T-helper 2 cell treated with Interferon-gamma antibody and Interleukin-4, amounts not matched to agents 5 μg/mL and 100 μg/mL, for 36 hours (primary cell): Measurements from ENCODE around the gene RICTOR.
"Not testable (repeated sequence)": the region's sequence is repeated elsewhere in the genome, so short reads cannot be mapped to it uniquely, and the experiment has no call there.

Experiments used
- DNase-seq: peaks from one replicate; pipeline ENCODE4 v3.0.0; 2021; ENCODE audit warnings: low spot score
- H3K27ac Mint-ChIP-seq: one replicate; pipeline ENCODE4 v1.8.0; 2021; ENCODE audit warnings: mild to moderate bottlenecking, mixed read lengths
- H3K27me3 Mint-ChIP-seq: one replicate; pipeline ENCODE4 v1.8.0; 2021; ENCODE audit warnings: low read depth, mixed read lengths
- H3K36me3 Mint-ChIP-seq: one replicate; pipeline ENCODE4 v1.8.0; 2021; ENCODE audit warnings: low read depth, mixed read lengths
- H3K4me1 Mint-ChIP-seq: one replicate; pipeline ENCODE4 v1.8.0; 2021; ENCODE audit warnings: low read depth, mixed read lengths
- H3K4me3 Mint-ChIP-seq: one replicate; pipeline ENCODE4 v1.8.0; 2022; ENCODE audit warnings: mild to moderate bottlenecking, moderate library complexity, mixed read lengths
- H3K9me3 Mint-ChIP-seq: one replicate; pipeline ENCODE4 v1.8.0; 2021; ENCODE audit warnings: mixed read lengths

Gene RICTOR

DNA sequence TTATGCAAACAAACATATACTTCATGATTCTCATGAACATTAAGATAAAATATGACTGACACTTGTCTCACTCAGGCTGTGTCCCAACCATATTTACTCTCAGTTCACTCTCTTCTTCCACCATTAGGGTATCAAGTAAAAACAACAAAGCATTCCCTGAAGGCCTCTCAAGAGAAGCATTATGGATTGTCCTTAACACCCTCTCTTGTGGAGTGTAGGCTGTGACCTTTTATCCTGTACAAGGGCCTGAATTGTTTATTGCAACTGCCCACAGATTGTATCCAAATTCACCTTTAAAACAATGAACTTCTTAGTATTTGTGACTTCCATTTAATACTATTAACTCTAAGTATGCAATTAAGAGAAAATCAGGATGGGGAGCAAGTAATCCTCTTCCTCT, 78.1 kb downstream of the RICTOR start:
- Mint-ChIP-seq H3K27me3 (no peaks in the 10 kb centered on the region), H3K4me3 (no peak overlapping the region), H3K4me1 (peaks cover 10% of the 10 kb centered on the region), H3K36me3 (peaks cover 43% of the 10 kb centered on the region), H3K27ac (no peak overlapping the region), H3K9me3 (no peaks in the 10 kb centered on the region)
- no peak for DNase-seq

DNA sequence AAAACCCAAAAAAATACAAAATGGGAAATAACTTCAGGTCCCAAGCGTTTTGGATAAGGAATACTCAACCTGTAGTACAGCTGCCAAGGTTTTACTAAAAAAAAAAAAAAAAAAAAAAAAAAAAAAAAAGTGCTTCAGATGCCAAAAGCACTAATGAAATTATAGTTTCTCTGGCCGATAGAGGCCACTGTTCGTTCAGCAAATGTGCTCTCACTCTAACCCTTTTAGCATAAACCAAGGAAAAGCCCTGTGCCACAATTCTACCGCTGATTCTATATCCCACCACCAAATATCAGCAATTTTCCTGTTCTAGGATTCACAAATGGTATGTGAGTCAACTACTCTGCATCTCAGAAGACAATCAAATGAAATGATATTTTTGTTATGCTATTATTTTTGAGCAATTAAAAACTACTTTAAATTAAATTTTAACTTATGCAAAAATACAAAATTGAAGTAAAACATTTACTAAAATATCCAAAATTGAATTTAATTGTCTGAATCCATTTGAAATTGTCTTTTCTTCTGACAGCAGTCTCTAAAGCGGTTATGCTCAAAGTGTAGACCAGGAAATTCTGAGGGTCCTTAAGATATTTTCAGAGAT, 79.8 kb downstream of the RICTOR start:
- Mint-ChIP-seq H3K36me3 (peaks cover 46% of the 10 kb centered on the region), H3K9me3 (peaks cover 8% of the 10 kb centered on the region), H3K27ac (no peak overlapping the region), H3K4me1 (peaks cover 10% of the 10 kb centered on the region), H3K4me3 (no peak overlapping the region), H3K27me3 (no peaks in the 10 kb centered on the region)
- DNase-seq: no peak

DNA sequence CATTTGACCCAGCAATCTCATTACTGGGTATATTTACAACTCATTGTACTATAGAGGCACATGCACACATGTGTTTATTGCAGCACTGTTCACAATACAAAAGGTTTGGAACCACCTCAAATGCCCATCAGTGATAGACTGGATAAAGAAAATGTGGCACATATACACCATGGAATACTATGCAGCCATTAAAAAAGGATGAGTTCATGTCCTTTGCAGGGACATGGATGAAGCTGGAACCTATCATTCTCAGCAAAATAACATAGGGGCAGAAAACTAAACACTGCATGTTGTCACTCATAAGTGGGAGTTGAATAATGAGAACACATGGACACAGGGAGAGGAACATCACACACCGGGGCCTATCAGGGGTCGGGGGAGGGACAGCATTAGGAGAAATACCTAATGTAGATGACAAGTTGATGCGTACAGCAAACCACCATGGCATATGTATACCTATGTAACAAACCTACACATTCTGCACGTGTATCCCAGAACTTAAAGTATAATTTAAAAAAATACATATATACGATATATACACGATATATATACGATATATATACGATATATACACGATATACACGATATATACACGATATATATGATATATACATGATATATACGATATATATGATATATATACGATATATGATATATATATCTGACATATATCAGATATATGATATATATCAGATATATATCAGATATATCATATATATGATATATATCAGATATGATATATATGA, 84.1 kb downstream of the RICTOR start:
- H3K4me3 Mint-ChIP-seq, H3K27ac Mint-ChIP-seq, H3K27me3 Mint-ChIP-seq, DNase-seq, H3K4me1 Mint-ChIP-seq: not testable (repeated sequence)
- H3K36me3 Mint-ChIP-seq: peaks cover 61% of the 10 kb centered on the region
- peaks cover 32% of the 10 kb centered on the region for H3K9me3 Mint-ChIP-seq

DNA sequence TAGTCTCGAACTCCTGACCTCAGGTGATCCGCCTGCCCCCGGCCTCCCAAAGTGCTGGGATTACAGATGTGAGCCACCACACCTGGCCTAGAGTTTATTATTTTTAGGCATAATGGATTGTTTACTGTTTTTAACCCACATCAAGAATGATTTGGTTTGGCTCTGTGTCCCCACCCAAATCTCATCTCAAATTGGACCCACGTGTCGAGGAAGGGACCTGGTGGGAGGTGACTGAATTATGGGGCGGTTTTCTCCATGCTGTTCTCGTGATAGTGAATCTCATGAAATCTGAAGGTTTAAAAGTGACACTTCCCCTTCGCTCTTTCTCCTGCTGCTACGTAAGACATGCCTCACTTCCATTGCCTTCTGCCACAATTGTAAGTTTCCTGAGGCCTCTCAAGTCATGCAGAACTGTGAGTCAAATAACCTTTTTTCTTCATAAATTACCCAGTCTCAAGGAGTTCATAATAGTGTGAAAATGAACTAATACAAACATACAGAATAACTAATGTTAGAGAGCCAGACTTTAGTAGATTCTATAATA, 88.2 kb downstream of the RICTOR start:
- Mint-ChIP-seq H3K4me3 (no peak overlapping the region), H3K27ac (peak overlapping the region; percentile 13), H3K9me3 (peaks cover 32% of the 10 kb centered on the region), H3K27me3 (no peaks in the 10 kb centered on the region), H3K4me1 (peaks cover 2% of the 10 kb centered on the region), H3K36me3 (peaks cover 51% of the 10 kb centered on the region)
- DNase-seq: no peak

DNA sequence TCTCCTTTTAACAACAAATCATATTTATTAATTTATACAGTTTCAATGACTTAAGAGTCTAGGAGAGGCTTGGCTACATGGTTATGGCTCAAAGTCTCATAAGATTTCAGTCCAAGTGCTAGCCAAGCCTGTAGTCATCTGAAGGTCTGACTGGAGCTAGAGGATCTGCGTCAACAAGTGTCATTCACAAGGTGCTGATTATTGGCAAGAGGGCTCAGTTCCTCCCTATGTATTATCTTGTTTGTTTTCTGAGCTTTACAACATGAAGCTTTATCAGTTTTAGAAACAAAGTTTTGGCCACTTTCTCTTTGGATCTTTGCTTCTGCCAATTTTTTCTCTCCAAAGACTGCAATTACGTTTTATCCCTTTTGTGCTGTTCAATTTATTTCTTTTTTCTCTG, 94.7 kb downstream of the RICTOR start:
- H3K36me3 Mint-ChIP-seq: peaks cover 20% of the 10 kb centered on the region
- peaks cover 4% of the 10 kb centered on the region for H3K4me1 Mint-ChIP-seq
- H3K4me3 Mint-ChIP-seq: no peak overlapping the region
- no peak overlapping the region for H3K27ac Mint-ChIP-seq
- no peak for DNase-seq
- no peaks in the 10 kb centered on the region for H3K27me3 Mint-ChIP-seq
- no peaks in the 10 kb centered on the region for H3K9me3 Mint-ChIP-seq

DNA sequence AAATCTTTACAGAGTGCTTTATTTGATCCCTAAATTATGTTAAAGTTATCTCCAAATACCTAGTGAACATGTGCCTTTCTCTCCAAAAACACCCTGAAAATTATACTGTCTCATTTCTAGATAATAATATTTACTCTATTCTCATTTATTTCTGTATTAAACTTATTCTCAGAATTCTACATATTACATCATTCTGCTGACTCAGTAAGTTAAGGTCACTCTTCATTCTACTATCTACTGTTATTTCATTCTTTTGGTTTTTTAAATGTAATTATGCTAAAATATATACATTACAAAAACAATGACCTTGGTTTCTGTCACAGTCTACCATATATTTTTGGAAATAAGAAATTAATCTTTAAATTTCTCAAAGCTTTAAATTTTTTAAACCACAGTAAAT, 96.2 kb downstream of the RICTOR start:
- peaks cover 7% of the 10 kb centered on the region for H3K4me1 Mint-ChIP-seq
- no peak overlapping the region for H3K4me3 Mint-ChIP-seq
- no peaks in the 10 kb centered on the region for H3K27me3 Mint-ChIP-seq
- no peak for DNase-seq
- H3K9me3 Mint-ChIP-seq: no peaks in the 10 kb centered on the region
- no peak overlapping the region for H3K27ac Mint-ChIP-seq
- peaks cover 21% of the 10 kb centered on the region for H3K36me3 Mint-ChIP-seq

DNA sequence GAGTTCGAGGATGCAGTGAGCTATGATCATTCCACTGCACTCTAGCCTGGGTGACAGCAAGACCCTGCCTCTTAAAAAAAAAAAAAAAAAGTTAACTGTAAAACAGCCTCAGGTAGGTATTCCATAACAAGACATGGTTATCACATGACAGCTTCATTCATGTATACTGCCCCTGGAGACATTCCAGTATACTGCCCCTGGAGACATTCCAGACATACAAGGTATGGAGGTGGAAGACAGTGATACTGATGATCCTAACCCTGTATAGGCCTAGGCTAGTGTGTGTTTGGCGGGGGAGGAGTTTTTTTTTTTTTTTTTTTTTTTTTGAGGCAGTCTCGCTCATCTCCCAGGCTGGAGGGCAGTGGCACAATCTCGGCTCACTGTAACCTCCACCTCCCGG, 105.5 kb downstream of the RICTOR start:
- peaks cover 26% of the 10 kb centered on the region for H3K36me3 Mint-ChIP-seq
- no peak for DNase-seq
- no peaks in the 10 kb centered on the region for H3K9me3 Mint-ChIP-seq
- no peaks in the 10 kb centered on the region for H3K4me1 Mint-ChIP-seq
- H3K27ac Mint-ChIP-seq: no peak overlapping the region
- H3K27me3 Mint-ChIP-seq: no peaks in the 10 kb centered on the region
- H3K4me3 Mint-ChIP-seq: no peak overlapping the region

DNA sequence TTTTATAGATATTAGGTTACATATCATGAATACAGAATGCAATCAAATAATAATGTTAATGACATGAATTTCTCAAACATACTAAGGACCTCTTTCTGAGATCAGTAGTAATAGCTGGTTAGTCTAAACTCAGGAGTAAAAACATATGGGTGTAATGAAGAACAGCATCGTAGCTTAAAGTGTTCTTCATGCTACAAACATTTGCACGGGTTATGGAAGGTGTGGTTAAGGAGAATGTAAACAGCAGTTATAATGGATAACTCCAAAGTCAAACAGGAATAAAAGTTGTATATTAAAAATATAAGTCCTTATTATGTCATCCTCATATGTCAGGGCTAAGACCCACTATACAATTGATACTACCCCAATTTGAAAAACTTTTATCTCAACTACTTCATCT, 112.5 kb downstream of the RICTOR start:
- Mint-ChIP-seq H3K27me3 (no peaks in the 10 kb centered on the region), H3K27ac (no peak overlapping the region), H3K9me3 (no peaks in the 10 kb centered on the region), H3K4me1 (no peaks in the 10 kb centered on the region), H3K36me3 (peaks cover 50% of the 10 kb centered on the region), H3K4me3 (no peak overlapping the region)
- DNase-seq: no peak

DNA sequence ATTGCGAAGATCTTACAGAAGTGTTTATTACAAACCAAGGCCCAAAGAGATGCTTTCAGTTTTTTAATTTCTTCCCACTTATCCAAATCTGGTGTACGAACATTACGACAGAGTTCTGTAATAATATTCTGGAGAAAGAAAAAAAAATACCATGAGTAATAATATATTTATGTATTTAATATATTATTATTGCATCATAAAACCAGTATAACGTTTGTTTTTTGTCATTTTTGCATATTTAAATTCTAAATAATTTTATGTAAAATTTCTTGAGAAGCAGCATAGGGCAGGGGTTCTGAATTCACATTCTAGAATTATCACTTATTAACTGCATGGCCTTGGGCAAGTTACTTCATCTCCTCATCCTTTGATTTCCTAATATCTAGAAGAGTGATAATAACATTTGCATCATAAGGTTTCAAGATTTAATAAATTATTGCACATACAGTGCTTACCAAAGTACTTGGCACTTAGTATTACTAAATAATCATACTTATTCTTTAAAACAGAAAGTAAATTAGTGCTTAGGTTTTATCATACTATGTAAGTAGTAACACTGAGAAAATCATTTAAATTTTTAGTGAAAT, 120.7 kb downstream of the RICTOR start:
- no peak for DNase-seq
- Mint-ChIP-seq H3K27me3 (no peaks in the 10 kb centered on the region), H3K4me3 (no peak overlapping the region), H3K9me3 (no peaks in the 10 kb centered on the region), H3K4me1 (no peaks in the 10 kb centered on the region), H3K27ac (no peak overlapping the region), H3K36me3 (peaks cover 55% of the 10 kb centered on the region)

DNA sequence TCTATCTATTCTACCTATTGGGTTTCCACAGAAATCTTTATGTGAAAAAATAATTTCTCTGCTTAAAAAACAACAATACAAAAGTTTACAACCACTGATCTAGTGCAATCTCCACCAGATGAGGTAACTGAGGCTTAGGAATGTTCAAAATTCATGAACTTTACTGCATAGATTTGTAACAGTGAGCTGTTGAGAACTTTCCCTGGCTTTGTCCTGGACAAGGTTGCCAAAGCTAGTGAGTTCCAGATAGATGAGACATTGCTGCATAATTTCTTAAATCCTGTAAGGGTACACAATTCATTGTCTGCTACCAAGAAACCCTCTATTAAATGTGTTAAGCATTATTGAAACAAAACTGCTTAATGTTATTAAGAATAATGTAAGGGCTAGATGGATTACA, 125.7 kb downstream of the RICTOR start:
- DNase-seq: no peak
- no peaks in the 10 kb centered on the region for H3K27me3 Mint-ChIP-seq
- H3K27ac Mint-ChIP-seq: no peak overlapping the region
- H3K4me3 Mint-ChIP-seq: no peak overlapping the region
- peaks cover 49% of the 10 kb centered on the region for H3K36me3 Mint-ChIP-seq
- H3K4me1 Mint-ChIP-seq: peaks cover 4% of the 10 kb centered on the region
- H3K9me3 Mint-ChIP-seq: no peaks in the 10 kb centered on the region

DNA sequence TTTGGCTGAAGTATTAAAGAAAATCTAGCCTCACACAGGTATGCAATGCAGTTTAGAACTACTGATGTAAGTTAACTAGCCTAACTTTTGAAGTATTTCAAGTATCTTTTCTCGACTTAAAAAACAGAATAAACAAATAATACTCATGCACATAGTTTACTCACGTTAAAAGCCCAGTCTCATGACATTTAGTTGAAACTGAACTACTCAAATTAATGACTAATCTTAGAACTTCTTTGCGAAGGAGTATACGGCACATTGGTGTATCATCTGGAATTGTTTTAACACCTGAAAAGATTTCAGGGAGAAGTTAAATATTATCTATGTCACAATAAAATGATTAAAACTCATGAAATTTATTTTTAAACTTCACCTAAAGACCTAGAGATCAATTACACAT, 129.9 kb downstream of the RICTOR start:
- Mint-ChIP-seq H3K4me3 (no peak overlapping the region), H3K9me3 (no peaks in the 10 kb centered on the region), H3K27ac (no peak overlapping the region), H3K4me1 (peaks cover 15% of the 10 kb centered on the region), H3K36me3 (peaks cover 41% of the 10 kb centered on the region), H3K27me3 (no peaks in the 10 kb centered on the region)
- no peak for DNase-seq

DNA sequence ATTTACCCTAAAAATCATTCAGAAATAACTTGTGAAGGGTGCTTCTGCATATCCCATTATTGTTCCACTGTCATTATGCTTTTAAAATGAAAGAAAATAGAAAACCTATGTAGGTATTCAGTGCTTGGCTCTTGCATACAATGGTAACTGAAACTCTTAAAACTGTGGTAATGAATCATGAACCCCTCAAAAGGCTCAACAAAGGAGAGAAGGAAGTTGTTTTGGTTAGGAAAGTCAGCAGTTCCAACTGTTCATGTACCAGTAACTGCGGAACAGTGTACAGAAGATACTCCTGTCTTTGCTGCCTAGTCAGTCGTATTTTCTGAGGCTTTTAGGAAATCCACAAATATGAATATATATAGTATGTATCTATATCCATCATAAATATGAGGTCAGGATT, 132.3 kb downstream of the RICTOR start:
- Mint-ChIP-seq H3K9me3 (no peaks in the 10 kb centered on the region), H3K4me3 (no peak overlapping the region), H3K27ac (no peak overlapping the region), H3K4me1 (peaks cover 15% of the 10 kb centered on the region), H3K27me3 (no peaks in the 10 kb centered on the region), H3K36me3 (peaks cover 41% of the 10 kb centered on the region)
- no peak for DNase-seq

DNA sequence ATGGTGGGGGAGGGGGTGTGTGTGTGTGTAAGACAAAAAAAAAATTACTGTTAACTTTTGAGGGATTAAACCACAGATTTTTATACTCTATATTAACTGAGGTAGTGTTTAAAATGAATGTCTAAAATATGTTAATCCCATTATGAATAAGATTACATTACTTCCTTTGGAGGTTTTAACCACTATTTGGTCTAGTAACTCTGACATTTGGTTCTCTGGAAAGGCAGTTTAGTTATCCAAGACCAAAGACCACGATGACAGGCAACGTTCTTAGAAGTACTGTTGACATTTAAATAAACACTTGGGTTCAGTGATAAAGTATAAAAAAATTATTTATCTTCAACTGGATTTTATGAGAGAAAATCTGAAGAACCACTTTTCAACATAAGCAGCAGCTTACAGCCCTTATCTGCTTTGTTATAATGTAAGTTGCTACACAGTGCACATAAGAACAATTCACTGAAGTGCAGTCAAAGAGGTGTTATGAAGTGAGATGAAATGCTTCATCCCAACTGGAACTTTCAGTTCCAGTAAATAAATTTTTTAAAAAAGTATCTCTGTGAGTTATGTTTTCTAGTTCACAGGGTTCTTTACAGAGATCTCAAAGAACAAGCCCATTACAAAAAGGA, 133.9 kb downstream of the RICTOR start:
- Mint-ChIP-seq H3K4me3 (no peak overlapping the region), H3K27ac (no peak overlapping the region), H3K27me3 (no peaks in the 10 kb centered on the region), H3K9me3 (no peaks in the 10 kb centered on the region), H3K4me1 (peaks cover 12% of the 10 kb centered on the region), H3K36me3 (peaks cover 35% of the 10 kb centered on the region)
- DNase-seq: no peak

DNA sequence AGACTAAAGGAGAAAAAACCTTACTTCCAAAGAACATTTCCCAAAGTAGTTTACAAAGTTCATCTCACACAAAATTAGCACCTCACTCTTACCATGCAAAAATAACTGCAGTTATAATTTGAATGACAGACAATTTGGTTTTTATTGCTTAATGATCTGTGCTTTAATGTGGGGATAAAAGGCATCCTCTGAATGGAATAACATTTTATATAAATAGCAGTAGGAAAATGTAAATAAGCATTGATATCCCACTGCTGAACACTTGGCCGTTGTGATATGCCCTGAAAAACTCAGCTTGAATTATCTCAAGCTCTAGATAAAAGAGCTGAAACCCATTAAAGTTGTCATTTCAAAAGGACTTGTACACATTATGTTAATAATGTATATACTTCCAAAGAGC, 135.2 kb downstream of the RICTOR start:
- H3K27ac Mint-ChIP-seq: no peak overlapping the region
- peaks cover 10% of the 10 kb centered on the region for H3K4me1 Mint-ChIP-seq
- peaks cover 28% of the 10 kb centered on the region for H3K36me3 Mint-ChIP-seq

More for the DNA sequence above, 135.2 kb downstream of the RICTOR start:
- DNase-seq: no peak
- no peaks in the 10 kb centered on the region for H3K9me3 Mint-ChIP-seq
- no peaks in the 10 kb centered on the region for H3K27me3 Mint-ChIP-seq
- no peak overlapping the region for H3K4me3 Mint-ChIP-seq
